GM19463 (cell line): ENCODE data around the gene PLCD3.

Experiments
- ATAC-seq: cut with Tn5 transposase; IDR thresholded peaks from one replicate; pipeline ENCODE4 v1.9.1; 2021; ENCODE audit warnings: mild to moderate bottlenecking, moderate library complexity; ENCODE audit not compliant: unreplicated experiment

The PLCD3 gene

DNA sequence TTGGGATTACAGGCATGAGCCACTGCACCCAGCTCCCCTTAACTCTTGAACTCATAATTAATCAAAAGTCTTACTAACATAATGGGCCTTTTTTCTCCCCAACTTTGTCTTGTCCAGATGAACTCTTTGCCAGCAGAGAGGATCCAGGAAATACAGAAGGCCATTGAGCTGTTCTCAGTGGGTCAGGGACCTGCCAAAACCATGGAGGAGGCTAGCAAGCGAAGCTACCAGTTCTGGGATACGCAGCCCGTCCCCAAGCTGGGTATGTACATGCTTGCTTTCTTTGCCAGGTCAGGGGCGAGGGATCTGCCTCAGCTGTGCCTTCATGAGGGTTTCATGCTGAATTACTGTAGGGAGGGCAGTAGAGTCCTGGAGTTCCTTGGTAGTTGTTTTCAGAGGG lies 45.9 kb downstream of the PLCD3 start:
- ATAC-seq = no peak

DNA sequence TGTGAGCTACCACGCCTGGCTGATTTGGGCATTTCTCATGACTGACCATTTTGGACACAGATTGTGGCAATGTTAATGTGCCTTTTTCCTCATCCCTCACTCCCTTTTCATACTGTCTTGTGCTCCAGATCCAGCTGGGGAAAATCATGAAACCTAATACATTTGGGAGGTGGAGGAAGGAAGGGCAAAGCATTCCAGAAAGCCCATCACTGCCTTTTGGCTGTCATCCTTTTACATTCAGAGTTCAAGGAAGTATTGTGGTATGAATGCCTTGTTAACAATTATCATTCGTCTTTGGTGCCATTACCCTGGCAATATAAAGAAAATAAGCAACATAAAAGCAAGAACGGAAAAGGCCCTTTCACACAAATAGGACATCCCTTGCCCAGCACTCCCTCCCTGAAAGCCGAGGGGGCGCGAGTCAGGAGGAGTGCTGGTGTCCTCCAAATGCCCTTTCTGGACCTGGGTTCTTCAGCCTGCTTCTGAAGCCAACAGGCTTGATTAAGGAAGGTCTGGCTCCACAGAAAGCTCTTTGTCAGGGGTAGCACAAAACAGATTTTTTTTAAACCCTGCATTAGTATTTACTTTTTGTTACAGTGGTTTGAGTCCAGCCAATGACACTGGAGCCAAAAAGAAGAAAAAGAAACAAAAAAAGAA lies 51.1 kb downstream of the PLCD3 start:
- no peak for ATAC-seq

DNA sequence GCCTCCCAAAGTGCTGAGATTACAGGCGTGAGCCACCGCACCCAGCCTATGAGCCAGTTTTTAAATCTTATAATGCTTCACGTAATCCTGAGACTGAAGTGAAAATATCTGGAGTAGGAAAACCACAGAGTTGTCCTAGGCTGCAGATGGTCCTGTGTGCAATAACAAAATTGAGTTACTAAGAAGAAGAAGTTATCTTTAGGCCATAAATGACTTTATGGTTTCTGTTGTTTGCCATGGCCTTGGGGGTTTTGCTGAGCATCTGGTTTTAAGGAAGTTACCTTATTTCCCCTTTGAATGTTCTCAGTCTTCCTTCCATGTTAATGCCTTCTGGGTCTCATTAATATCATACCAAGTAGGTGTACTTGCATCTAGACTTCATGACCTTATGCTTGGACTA lies 54.7 kb downstream of the PLCD3 start:
- ATAC-seq = no peak

DNA sequence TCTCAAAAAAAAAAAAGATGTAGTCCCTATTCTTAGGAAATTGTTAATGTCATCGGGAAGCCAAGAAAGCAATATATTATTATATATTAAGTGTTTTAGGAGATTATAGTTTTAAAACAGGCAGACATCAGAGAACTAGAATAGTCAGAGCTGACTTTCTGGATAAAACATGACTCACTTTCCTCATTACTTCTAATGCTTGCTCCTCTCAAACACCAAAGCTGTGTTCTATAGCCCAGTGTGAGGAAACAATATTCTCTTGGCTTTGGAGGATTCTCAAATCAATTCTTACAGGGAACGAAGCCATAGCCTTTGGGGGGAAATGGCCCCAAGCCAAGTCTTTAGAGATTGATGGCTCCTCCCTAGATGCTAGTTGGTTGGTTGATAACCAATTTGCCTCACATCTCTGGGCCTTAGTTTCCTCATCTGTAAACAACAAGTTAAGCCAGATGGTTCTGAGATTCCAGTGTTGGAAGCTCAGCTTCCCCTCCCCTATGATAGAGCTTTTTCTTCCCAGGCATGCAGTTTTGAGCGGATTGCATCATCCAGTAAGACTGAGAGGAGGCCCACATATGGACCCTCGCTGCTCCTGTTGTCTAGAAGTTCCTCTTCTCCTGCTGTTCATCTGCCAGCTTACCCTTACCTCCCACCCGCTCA lies 58.8 kb downstream of the PLCD3 start:
- no peak for ATAC-seq

DNA sequence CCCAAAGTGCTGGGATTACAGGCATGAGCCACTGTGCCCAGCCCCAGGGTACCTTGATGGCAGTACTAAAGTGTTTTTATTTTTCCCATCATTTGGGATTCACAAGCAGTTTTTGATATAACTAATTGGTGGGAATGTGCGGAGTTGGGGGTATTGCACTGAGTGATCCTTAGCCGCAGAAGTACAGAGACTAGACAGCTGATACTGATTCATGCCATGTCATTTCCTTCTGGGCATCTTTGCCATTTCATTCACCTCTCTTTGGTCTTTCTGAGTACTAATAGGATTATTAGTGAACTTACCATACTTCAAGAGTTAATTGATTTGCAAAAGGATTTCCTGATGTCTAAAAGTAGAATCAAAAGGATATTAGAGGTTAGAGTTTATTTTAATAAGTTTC lies 61.5 kb downstream of the PLCD3 start:
- ATAC-seq = no peak

DNA sequence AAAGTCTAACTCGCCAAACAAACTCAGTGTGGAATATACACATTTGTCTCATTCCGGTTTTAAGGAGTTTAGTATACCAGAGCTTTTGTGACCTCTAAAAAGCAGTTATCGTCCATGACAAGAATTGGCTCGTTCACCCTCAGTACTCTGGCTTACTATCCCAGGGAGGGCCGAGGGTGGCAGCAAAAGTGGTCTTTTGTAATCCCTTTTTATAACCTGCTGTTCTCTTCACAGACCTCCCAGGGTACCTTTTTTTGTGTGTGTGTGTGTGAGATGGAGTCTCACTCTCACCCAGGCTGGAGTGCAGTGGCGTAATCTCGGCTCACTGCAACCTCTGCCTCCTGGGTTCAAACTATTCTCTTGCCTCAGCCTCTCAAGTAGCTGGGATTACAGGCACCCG lies 62.3 kb downstream of the PLCD3 start:
- ATAC-seq = no peak

DNA sequence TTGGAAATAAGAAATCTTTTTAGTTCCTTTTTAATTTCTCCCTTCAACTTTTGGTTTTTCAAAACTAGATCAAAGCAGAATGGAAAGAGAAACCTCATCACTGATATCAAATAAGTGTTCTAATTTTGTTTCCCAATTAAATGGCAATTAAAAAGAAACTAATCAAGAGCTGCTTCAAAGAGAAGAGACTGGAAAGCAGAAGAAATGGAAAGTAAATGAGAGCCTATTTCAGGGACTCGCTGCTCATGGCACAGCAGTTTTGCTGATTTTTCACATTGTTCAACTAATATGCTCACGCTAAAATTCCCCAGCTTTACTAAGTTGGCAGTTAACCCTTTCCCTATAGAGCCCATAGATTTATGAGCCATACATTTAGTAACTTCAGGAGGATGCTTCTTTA lies 64.7 kb downstream of the PLCD3 start:
- ATAC-seq = no peak

DNA sequence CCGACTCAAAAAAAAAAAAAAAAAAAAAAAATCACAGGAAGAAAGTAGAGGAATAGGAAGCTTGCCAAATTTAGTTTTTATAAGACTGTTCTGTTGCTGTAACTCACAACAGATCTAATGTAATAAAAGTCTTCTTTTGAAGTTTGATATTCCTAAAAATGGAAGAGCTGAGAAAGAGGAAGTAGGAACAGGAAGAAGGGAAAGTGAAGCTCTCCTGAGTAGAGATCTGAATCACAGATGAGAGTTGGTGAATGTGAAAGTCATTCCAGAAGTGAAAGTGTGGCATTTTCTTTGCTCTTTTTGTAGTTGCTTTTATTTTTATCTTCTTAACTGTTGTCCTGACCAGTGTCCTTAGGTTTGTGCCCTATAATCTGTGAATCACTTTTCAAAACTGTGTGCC lies 69.1 kb downstream of the PLCD3 start:
- ATAC-seq = no peak

DNA sequence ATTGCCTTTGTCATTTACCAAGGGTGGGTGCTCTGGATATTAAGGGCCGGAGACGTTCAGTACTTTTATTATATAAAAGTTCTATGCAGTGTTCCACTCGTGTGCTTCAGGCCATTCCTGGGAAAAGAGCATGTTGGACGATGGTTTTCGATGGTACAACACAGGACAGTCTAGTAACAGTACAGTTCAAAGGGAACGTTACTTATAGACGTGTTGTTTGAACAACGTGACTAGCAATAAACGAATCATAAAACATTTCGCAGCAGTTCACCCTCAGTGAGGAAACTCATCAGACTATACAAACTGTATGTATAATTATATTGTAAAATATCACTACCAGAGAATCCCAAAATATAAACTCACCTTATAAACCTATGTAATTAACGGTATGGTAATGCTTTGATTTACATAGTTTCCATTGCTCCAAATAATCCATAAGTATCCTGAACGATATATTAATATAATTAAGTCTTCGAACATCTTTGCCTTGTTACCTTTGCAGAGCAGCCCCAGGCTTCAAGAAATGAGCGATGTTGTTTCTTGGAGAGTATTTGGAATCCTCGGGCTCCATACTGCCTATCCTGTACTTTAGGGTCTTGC lies 70.6 kb downstream of the PLCD3 start:
- no peak for ATAC-seq

DNA sequence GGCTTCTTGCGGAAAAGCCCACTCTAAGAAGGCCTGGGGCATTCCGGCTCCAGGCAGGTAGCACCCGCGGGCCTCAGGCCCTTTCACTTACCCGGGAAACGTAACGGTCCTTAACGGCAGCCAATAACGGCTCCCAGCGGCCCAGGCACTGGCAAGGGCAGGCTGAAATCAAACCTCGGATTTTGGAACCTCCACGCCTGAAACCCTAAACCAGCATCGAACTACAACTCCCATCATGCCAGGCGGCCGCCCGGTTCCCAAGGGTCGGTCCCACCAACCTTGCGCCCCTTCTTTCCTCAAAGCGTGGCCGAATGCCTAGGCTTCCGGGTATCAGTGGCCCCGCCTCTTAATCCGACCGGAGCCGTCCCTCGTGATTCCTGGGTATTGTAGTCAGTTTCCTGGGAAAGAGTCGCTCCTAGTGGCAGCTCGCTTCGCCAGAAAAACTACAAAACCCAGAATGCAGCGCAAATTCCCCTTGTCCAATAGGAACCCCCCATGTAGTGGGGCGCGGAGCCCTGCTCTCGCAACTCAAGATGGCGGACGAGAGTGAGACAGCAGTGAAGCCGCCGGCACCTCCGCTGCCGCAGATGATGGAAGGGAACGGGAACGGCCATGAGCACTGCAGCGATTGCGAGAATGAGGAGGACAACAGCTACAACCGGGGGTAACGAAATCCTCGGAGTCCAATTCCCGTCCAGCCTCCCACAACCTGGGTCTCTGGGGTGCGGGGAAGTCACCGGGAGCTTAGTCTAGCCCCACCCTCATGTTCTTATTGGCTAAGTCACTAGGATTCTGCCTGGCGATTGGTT lies 71.3 kb downstream of the PLCD3 start, which contains the start of gene NMT1:
NMT1 (plus strand) TSS at position 521 of the 809 bp plus-strand sequence; CDS start at position 534, 13 bp downstream.
- peak; percentile 84 for ATAC-seq

DNA sequence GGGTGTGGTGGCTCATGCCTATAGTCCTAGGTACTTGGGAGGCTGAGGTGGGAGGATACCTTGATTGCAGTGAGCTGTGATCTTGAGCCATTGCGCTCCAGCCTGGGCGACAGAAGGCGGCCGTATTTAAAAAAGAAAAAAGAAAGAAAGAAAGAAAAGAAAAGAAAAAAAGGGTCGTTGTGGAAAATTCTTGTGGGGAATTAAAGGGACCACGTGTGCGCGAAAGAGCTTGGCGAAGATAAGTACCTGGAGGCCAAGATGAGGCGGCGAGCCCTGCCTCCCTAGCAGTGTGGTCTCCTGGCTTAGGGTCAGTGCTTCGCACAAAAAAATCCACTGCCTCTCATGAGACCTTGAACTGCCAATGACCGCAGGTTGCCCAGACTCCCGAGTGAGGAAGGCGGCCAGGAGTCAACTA lies 71.9 kb downstream of the PLCD3 start:
- no peak for ATAC-seq
